Inflammatory macrophage treated with lipopolysaccharide for 1 hour (primary cell): Measurements from ENCODE around the gene C11orf71.

Experiments
- DNase-seq, 2 donors: peaks; one replicate each; pipeline ENCODE4 v3.0.0-alpha.2; 2020 to 2022

The C11orf71 gene

GRCh38 chr11:114398303-114398920 lies 1.9 kb downstream of the C11orf71 start:
- no peak for DNase-seq

DNA sequence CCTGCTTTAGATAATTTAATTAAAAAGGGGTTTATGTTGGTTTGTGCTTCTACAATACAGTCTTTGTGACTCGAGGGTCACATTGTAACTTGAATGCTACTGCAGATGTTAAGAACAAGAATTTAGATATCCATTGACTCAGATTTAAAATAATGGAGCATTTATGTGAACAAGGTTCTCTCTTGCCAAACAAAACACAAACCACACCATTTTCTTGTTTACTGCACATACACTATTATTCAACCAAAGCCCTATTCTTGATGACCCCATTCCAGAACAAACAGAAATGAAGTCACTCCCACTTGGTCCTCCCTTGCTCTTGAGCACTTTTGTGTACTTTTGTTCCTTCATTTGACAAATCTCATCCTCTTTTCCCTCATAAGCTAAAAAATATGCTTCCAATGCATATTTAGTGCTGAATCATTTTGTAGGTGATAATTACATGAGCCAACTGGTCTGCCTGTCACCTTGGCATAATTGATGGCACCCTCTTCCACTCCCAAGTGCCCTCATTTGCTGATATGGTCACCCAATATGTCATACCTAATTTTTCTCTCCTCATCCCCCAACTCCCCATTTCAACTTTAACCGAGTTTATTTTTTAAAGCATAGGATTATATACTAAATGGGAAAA lies 2.8 kb downstream of the C11orf71 start:
- DNase-seq = no peak

GRCh38 chr11:114396916-114397315 lies 3.4 kb downstream of the C11orf71 start:
- DNase-seq = peak; percentile 36

DNA sequence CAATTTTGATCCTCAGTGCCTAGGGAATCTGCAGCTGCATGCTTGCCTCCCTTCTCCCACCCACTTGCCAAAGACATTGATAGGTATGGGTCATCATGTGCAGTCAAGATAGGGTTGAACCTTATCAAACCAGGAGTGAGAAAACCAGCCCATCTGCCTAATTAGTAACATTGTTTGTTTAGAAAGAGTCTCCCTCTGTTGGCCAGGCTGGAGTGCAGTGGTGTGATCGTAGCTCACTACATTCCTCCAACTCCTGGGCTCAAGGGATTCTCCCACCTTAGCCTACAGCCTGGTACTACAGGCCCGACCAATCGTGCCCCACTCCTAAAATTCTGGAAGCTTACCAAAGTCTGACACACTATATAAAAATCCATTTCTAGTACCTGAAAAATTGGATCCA lies 4.6 kb downstream of the C11orf71 start:
- no peak for DNase-seq

- DNase-seq = no peak
Measured at GRCh38 chr11:114392735-114393667, 7.3 kb downstream of the C11orf71 start.

DNA sequence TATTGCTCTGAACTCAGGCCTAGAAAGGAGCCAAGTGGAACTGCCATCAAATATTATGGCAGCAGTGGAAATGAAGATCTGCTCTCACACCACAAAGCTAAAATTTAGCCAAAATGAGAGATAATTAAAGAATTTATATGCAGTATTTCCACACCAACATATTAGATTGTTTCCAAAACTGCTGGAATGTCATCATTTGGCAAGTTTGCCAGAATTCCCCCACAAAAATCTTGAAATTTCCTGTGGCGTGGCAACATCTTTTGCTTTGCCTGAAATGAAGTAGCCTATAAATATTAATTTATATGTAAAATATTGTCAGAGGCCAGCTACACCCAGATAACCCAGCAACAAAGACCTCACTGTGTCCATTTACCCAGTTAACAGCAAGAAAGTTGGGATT lies 13.8 kb downstream of the C11orf71 start:
- DNase-seq = no peak

GRCh38 chr11:114386131-114386530 lies 14.2 kb downstream of the C11orf71 start:
- no peak for DNase-seq

DNA sequence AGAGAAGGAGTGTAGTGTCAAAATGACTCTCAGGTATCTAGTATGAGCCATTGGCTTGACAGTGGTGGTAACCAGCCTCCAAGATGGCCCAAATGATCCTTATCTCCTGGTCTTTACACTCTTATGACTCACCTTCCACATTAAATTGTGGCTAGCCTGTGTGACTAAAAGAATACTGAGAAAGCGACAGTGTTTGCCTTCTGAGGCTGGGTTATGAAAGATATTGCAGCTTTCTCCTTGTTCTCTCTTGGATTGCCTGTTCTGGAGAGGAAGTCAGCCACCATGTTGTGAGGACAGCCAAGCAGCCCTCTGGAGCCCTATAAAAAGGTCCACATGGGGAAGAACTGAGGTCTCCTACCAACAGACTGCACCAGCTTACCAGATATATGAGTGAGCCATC lies 15.8 kb downstream of the C11orf71 start:
- no peak for DNase-seq

DNA sequence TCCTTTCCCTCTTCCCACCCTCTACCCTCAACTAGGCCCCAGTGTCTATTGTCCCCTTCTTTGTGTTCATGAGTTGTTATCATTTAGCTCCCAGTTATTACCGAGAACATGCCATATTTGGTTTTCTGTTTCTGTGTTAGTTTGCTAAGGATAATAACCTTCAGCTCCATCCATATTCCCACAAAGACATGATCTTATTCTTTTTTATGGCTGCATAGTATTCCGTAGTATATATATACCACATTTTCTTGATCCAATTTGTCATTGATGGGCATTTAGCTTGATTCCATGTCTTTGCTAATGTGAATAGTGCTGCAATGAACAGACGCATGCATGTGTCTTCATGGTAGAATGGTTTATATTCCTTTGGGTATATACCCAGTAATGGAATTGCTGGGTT lies 17.8 kb downstream of the C11orf71 start:
- no peak for DNase-seq

- DNase-seq = no peak
Measured at GRCh38 chr11:114379394-114380069, 20.8 kb downstream of the C11orf71 start.

DNA sequence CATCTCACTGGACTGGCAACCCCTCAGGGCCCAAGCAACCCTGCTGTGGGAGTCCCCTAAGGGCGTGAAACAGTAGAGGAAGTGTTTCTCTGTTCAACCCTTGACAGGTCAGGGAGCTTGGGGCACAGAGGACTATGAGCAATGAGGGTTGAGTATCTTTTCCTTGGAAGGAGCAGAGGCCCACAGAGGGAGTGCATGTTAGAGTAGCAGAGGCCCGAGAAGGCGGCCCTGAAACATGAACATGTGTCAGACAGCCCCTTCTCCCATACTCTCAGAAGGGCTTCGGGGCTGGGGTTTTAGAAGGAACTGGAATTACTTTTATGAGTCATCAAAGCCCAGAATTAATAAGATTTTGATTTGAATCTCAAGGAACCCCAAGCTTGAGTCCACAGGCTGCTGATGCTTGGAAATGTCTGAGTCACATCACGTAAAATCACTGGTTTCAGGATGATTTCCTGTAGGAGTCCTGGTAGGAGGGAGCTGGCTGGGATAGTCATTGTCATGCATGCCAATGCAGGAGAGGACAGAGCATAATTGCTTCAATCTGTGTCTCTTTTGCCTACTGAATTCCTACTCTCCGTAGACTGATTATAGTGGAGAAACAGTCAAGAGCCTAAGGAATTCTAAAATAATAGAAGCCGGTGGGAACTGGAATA lies 22.6 kb downstream of the C11orf71 start:
- no peak for DNase-seq

DNA sequence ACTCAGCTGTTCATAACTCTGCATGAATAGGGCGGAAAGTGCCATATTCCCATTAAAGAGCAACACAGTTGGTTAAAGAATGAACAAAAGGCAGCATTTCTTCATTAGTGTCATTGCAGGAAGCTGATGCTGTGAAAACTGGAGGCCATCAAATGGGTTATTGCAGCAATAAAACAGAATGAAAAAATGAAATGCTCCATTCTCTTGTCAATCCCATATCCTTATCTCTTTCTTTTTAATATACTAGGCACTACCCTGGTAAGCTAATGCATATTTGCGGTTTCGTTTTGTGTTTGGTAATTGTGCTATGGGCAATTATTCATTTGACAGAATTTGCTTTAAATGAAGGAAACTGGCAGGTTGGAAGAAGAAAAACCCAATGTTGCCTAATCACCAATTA lies 25.3 kb downstream of the C11orf71 start:
- DNase-seq = no peak

- no peak for DNase-seq
Measured at GRCh38 chr11:114368918-114369680, 31.2 kb downstream of the C11orf71 start.

DNA sequence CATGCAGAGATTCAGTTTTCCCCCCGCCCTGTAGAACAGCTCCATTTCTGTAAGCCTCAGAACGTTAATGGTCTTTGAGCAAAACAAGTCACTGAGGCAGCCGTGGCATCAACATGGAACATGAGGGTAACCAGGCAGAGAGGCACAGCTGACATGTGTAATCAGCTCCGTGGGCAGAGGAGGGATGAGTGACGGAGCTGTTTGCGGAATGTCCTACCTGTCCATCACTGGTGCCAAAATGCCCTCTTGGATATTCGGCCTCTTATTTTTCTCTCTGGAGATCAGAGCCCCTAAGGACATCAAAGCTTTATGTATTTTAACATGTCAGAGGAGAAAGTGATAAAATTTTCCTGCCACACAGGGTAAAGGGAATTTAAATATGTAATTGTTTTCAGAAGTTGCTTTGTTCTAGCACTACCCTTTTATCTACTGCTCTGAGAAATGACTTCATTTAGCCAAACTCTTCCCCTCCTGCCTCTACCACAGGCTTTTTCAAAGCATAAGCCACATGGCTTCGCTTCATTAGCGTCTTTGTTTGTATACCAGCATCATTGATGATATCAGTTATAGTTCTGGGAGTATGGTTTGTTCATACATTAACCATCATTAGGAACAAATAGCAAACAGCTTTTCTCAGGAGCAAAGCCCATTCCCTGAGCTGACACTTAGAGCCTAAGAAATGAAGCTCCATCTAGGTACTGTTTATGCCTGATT lies 32.9 kb downstream of the C11orf71 start:
- DNase-seq = no peak

DNA sequence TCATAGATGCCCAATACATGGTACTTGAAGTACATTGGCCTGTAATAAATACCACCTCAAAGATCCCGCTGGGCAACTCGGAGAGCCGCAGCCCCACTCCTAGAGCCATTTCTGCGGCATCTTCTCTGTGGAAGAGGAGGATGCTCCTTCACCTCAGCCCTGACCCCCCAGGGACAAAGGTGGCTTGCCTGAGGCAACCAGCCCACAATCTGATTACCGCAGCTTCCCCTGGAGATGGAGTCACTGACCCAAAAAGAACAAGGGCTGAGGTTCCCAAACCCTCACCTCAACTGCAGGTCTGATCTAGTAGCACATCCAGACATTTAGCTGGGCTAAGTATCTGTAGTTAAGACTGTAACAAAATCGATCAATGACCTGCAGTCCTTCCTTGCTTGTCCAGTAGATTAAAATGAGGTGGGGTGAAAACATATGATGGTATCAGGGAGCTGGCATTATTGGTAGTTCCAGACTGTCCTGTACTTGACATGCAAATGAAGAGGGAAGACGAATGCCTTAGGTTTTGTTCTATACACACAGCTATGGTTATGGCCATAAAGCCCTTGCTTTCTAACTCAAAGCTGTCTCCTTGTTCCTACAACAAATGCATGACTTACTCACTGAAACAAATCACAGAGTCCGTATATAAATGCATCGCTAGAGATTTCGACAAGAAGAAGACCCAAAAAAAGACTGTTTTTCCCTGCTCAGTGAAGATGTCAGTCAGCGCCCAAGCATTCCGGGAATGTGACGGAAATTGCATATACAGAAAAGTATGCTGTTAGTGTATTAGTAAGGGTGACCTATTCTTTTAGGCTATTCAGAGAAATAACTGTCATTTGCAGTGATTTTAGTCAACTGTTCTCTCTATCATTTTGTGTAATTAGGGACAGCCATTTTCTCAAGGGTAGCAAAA lies 33.7 kb downstream of the C11orf71 start:
- no peak for DNase-seq

GRCh38 chr11:114362958-114363357 lies 37.4 kb downstream of the C11orf71 start:
- no peak for DNase-seq

- no peak for DNase-seq
Measured at GRCh38 chr11:114362326-114362725, 38.0 kb downstream of the C11orf71 start.

GRCh38 chr11:114359342-114359741 lies 41.0 kb downstream of the C11orf71 start:
- DNase-seq = no peak

GRCh38 chr11:114358716-114359115 lies 41.6 kb downstream of the C11orf71 start:
- no peak for DNase-seq

- no peak for DNase-seq
Measured at GRCh38 chr11:114354076-114354475, 46.2 kb downstream of the C11orf71 start.
